Gastrocnemius medialis (tissue), 4 donors: ENCODE results near the gene GNB1L. TPM values are rescaled to one million over a fixed set of nuclear protein-coding genes. Genes with fewer than 3 reads are reported as not detected.
A peak's percentile ranks its signal among the peaks of the same experiment; 100 is the strongest.

Source experiments
- ATAC-seq, 2 donors: fragments of 150-250 bp; one replicate each; pipeline ENCODE4 v1.9.1; 2016
- DNase-seq, 2 donors: peaks; one replicate each; pipeline ENCODE4 v3.0.0-alpha.2; 2019
- H3K27ac ChIP-seq, 4 donors: fragments of 200-600 bp; sonication (generic); 1 replicate in 1 of 4; 2 replicates in 3 of 4; pipeline ENCODE4 v1.5.1; 2016 to 2018; ENCODE audit warnings: mild to moderate bottlenecking in 2 of 4, moderate library complexity in 1 of 4
- H3K27me3 ChIP-seq, 3 donors: fragments of 200-600 bp; sonication (generic) in 2 of 3; 1 replicate in 1 of 3; 2 replicates in 2 of 3; pipeline versions ENCODE4 v1.5.1 to v1.6.0; 2016 to 2019; ENCODE audit warnings: mild to moderate bottlenecking in 1 of 3, moderate library complexity in 1 of 3
- H3K36me3 ChIP-seq, 2 donors: fragments of 200-600 bp; sonication (generic) in 1 of 2; one replicate each; pipeline ENCODE4 v1.5.1; 2017 to 2018
- H3K4me1 ChIP-seq, 2 donors: fragments of 200-600 bp; sonication (generic) in 1 of 2; one replicate each; pipeline ENCODE4 v1.5.1; 2016 to 2017; ENCODE audit warnings: mild to moderate bottlenecking in 2 of 2
- H3K4me3 ChIP-seq, 4 donors: fragments of 200-600 bp; sonication (generic) in 3 of 4; 1 replicate in 1 of 4; 2 replicates in 3 of 4; pipeline ENCODE4 v1.5.1; 2016 to 2019; ENCODE audit warnings: mild to moderate bottlenecking in 2 of 4
- H3K9me3 ChIP-seq, 3 donors: fragments of 200-600 bp; sonication (generic) in 2 of 3; 1 replicate in 1 of 3; 2 replicates in 2 of 3; pipeline ENCODE4 v1.5.1; 2016 to 2019
- POLR2A ChIP-seq, 2 donors: fragments of 450-650 bp; IDR thresholded peaks; one replicate each; pipeline ENCODE4 v1.6.1; 2017; ENCODE audit warnings: antibody characterized with exemption in 2 of 2, mild to moderate bottlenecking in 2 of 2, moderate library complexity in 2 of 2
- in situ Hi-C, 4 donors: fragments of 200-750 bp; cut with MboI; loops; one replicate each; pipeline versions ENCODE4 v1.15.0 to v1.8.0; 2017; ENCODE audit warnings: low sequenced_read_pairs in 4 of 4
- intact Hi-C: fragments of 100-400 bp; cut with DNase I; formaldehyde crosslinking; loops from one replicate; pipeline ENCODE4 v1.15.1; 2023; ENCODE audit warnings: low total_unique reads
- total RNA-seq, 4 donors: library from RNA; depleted of rRNA; stranded (reverse); fragments of >200 nt; gene quantifications; one replicate each; pipeline versions ENCODE4 v1.1.0 to v1.2.3, GENCODE V29; 2016
- TF ChIP-seq, protein P1 (sequence below), 5 experiments: fragments of 450-650 bp in 3 of 5; fragments of 200-600 bp in 2 of 5; sonication (generic) in 2 of 5; IDR thresholded peaks in 4 of 5; conservative IDR thresholded peaks in 1 of 5; 1 replicate in 4 of 5; 2 replicates in 1 of 5; pipeline ENCODE4 v1.5.1; 2016 to 2019; ENCODE audit warnings: antibody characterized with exemption in 5 of 5, mild to moderate bottlenecking in 3 of 5, moderate library complexity in 3 of 5

GNB1L gene
- total RNA-seq, 4 donors from 2014 or later: 4.4 to 9.6 (median 6.7) TPM

DNA sequence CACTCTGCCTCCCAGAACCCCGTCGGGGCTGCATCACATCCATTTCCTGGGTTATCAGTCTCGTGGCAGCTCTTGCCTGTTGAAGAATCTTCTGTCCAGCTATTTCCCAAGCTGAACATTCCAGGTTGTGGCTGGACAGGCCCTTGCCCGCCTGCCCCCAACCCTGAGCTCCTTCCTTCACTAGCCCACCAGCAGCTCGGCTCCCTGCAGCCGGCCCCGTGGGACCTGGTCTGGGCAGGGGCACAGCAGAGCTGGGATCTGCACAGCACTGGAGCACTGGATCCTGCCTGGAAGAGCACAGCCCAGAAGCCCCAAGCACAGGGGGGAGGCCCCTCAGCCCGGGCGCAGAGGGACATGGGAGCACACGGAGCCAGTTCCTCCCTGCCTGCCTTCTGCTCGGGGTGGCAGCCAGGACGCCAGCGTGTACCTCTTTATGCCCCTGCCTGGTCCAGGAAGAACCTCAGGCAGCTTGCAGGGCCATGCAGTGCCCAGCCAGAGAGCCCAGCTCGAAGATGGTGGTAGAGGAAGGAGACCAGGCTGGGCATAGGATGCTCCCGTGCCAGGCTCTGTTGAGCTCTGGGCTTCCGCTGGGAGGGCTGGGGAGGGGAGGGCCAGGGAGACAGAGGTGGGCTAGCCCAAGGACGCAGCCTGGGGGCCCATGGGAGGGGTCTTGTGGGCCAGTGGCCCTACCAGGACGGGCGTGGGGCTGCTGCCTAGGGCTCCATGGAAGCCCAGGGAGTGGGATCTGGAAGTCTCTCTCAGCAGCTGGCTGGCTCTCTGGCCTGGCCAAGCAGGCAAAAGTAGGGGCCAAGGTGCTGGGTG is 16.6 kb upstream of the GNB1L start:
- H3K4me3 ChIP-seq: no peak overlapping the region
- no peak overlapping the region for H3K27ac ChIP-seq
- ATAC-seq: no peak
- intact Hi-C loops: no loop called here
- no peak for DNase-seq
- in situ Hi-C loops: no loop called here
- no peaks in the 10 kb centered on the region for H3K4me1 ChIP-seq
- H3K27me3 ChIP-seq: no peaks in the 10 kb centered on the region
- no peaks in the 10 kb centered on the region for H3K9me3 ChIP-seq
- TF ChIP-seq, protein P1, sequence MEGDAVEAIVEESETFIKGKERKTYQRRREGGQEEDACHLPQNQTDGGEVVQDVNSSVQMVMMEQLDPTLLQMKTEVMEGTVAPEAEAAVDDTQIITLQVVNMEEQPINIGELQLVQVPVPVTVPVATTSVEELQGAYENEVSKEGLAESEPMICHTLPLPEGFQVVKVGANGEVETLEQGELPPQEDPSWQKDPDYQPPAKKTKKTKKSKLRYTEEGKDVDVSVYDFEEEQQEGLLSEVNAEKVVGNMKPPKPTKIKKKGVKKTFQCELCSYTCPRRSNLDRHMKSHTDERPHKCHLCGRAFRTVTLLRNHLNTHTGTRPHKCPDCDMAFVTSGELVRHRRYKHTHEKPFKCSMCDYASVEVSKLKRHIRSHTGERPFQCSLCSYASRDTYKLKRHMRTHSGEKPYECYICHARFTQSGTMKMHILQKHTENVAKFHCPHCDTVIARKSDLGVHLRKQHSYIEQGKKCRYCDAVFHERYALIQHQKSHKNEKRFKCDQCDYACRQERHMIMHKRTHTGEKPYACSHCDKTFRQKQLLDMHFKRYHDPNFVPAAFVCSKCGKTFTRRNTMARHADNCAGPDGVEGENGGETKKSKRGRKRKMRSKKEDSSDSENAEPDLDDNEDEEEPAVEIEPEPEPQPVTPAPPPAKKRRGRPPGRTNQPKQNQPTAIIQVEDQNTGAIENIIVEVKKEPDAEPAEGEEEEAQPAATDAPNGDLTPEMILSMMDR (IDR thresholded peaks at IDR 0.05 in 4 of 5, conservative IDR thresholded peaks at IDR 0.05 in 1 of 5): no peak
- TF ChIP-seq POLR2A (IDR thresholded peaks at IDR 0.05): no peak
- no peaks in the 10 kb centered on the region for H3K36me3 ChIP-seq

- TF ChIP-seq POLR2A (IDR thresholded peaks at IDR 0.05): no peak
- TF ChIP-seq, protein P1 (IDR thresholded peaks at IDR 0.05 in 4 of 5, conservative IDR thresholded peaks at IDR 0.05 in 1 of 5): no peak
- intact Hi-C loops (no loop called here), in situ Hi-C loops (no loop called here)
- Histone ChIP-seq H3K9me3 (no peaks in the 10 kb centered on the region), H3K4me3 (no peak overlapping the region), H3K36me3 (no peaks in the 10 kb centered on the region), H3K27ac (no peak overlapping the region), H3K27me3 (no peaks in the 10 kb centered on the region), H3K4me1 (no peaks in the 10 kb centered on the region)
- ATAC-seq (no peak), DNase-seq (no peak)
These were observed 15.7 kb upstream of the GNB1L start for GRCh38 chr22:19870153-19871022.

GRCh38 chr22:19869497-19870152 is 15.0 kb upstream of the GNB1L start:
- H3K36me3 ChIP-seq: no peaks in the 10 kb centered on the region
- ATAC-seq (no peak), DNase-seq (no peak)
- intact Hi-C loops: no loop called here
- H3K27me3 ChIP-seq: no peaks in the 10 kb centered on the region
- TF ChIP-seq, protein P1 (IDR thresholded peaks at IDR 0.05 in 4 of 5, conservative IDR thresholded peaks at IDR 0.05 in 1 of 5): no peak
- no peak for TF ChIP-seq POLR2A (IDR thresholded peaks at IDR 0.05)
- no peaks in the 10 kb centered on the region for H3K4me1 ChIP-seq
- no peaks in the 10 kb centered on the region for H3K9me3 ChIP-seq
- no peak overlapping the region for H3K27ac ChIP-seq
- H3K4me3 ChIP-seq: no peak overlapping the region
- in situ Hi-C loops: no loop called here

DNA sequence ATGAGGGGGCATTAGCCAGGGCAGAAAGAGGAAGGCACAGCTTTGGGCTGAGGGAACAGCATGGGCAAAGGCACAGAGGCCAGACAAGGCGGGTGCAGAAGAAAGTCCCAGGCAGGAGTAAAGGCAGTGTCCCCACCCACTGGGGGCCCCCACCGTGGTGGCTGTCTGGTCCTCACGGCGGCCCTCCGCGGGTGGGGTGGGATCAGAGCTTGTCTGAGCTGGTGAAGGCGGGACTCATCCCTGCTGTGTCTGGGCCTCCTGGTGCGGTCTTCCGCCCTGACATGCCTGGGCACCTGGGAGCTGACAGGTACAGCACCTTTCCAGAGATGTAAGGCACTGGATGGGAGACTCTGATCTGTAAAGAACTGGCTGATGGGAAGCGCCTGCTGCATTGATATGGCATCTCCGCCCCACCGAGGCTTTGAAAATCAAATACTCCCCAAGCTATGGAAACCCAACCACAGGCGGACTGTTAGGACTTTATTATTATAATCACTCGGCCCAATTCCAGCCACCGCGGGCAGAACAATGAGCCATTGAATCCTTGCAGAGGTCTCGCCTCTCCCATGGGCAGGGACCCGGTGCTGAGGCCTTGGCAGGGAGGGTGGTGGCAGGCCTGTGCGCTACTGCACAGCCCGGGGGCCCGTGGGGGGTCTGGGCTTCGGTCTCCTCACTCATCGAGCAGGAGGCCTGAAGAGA is 14.2 kb upstream of the GNB1L start:
- H3K27me3 ChIP-seq: no peaks in the 10 kb centered on the region
- H3K9me3 ChIP-seq: no peaks in the 10 kb centered on the region
- intact Hi-C loops: no loop called here
- TF ChIP-seq, protein P1 (IDR thresholded peaks at IDR 0.05 in 4 of 5, conservative IDR thresholded peaks at IDR 0.05 in 1 of 5): no peak
- no peak for TF ChIP-seq POLR2A (IDR thresholded peaks at IDR 0.05)
- DNase-seq (peak in 1 of 2 donors; percentile 6), ATAC-seq (no peak)
- no peaks in the 10 kb centered on the region for H3K4me1 ChIP-seq
- no peaks in the 10 kb centered on the region for H3K36me3 ChIP-seq
- H3K27ac ChIP-seq: no peak overlapping the region
- in situ Hi-C loops: no loop called here
- no peak overlapping the region for H3K4me3 ChIP-seq
